Measurements from ENCODE around the gene KIRREL3. TPM values are rescaled to one million over a fixed set of nuclear protein-coding genes. Genes with fewer than 3 reads are reported as not detected.

Gene KIRREL3
- total RNA-seq, 1 experiment from 2014 or later, result 0.44 TPM

GRCh38 chr11:126890561-126890960 is 110.0 kb downstream of the KIRREL3 start:
- Histone ChIP-seq H3K9me2 (replicated peaks; ENCODE audit: low read length) (no peaks in the 10 kb centered on the region), H3K36me3 (ENCODE audit: low read depth, low read length) (no peaks in the 10 kb centered on the region), H3K79me2 (ENCODE audit: low read length) (no peaks in the 10 kb centered on the region), H3K9ac (ENCODE audit: low read length) (no peak overlapping the region), H4K20me1 (ENCODE audit: low read length) (no peaks in the 10 kb centered on the region), H3K4me2 (ENCODE audit: low read length) (no peak overlapping the region), H3K27ac (ENCODE audit: low read length) (no peak overlapping the region), H3K27me3 (ENCODE audit: low read length) (peaks cover 29% of the 10 kb centered on the region), H3K4me3 (ENCODE audit: low read length) (no peak overlapping the region), H3K9me3 (ENCODE audit: low read length) (0 out of 2 replicates have a peak, but pooled peaks cover 3% of the 10 kb centered on the region), H2AFZ (ENCODE audit: low read length) (no peak overlapping the region), H3K4me1 (ENCODE audit: insufficient read depth, low read length) (no peaks in the 10 kb centered on the region), H3F3A (ENCODE audit: low read length, unreplicated experiment) (no peaks in the 10 kb centered on the region)
- POLR2A ChIA-PET (ENCODE audit: unreplicated experiment), result interaction anchor here (0.5 kb wide), 1 partner anchor 175 kb away, joined by 4 read pairs; no protein-coding TSS in a partner anchor
- no peak for DNase-seq
- no peak for ATAC-seq
- TF ChIP-seq EZH2phosphoT487 (IDR thresholded peaks at IDR 0.05; ENCODE audit: borderline replicate concordance, low read length) (no peak), EZH2 (IDR thresholded peaks at IDR 0.05; ENCODE audit: low read length, unreplicated experiment) (no peak)
- TF ChIP-seq, protein P1, sequence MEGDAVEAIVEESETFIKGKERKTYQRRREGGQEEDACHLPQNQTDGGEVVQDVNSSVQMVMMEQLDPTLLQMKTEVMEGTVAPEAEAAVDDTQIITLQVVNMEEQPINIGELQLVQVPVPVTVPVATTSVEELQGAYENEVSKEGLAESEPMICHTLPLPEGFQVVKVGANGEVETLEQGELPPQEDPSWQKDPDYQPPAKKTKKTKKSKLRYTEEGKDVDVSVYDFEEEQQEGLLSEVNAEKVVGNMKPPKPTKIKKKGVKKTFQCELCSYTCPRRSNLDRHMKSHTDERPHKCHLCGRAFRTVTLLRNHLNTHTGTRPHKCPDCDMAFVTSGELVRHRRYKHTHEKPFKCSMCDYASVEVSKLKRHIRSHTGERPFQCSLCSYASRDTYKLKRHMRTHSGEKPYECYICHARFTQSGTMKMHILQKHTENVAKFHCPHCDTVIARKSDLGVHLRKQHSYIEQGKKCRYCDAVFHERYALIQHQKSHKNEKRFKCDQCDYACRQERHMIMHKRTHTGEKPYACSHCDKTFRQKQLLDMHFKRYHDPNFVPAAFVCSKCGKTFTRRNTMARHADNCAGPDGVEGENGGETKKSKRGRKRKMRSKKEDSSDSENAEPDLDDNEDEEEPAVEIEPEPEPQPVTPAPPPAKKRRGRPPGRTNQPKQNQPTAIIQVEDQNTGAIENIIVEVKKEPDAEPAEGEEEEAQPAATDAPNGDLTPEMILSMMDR (conservative IDR thresholded peaks at IDR 0.05; ENCODE audit: low read depth, low read length), result no peak
- intact Hi-C loops (cut with micrococcal nuclease), result no loop called here
- BruUV-seq (replicated peaks), result no TSS peak
- CTCF ChIA-PET, result no interaction called here

DNA sequence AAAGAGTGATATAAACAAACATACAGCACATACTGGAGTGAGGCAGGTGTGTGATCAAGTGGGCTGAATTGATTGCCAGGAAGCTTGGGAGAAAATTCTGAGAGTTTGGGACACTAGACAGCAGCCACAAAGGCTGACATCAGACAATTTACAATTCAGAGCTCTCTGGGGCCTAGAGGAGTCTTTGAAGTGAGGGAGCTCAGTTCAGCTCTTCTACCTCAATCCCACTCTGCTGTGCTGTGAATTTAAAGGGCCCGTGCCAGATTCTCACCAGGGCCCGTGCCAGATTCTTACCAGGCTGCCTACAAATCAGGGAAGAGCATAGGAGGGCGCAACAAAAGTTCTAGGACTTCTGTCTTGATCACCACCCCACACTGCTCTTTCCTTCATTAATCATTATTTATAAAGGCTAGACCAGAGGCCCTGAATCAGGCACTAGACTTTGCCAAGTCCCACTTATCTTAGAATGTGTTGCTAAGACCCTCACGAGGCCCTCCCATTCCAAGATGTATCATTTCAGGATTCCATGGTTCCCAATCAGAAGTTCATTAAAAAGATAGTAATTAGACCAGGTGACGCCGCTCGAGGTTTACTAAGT is 112.4 kb downstream of the KIRREL3 start:
- H3K4me3 ChIP-seq (ENCODE audit: low read length), result no peak overlapping the region
- intact Hi-C loops (cut with micrococcal nuclease), result no loop called here
- no peaks in the 10 kb centered on the region for H3K36me3 ChIP-seq (ENCODE audit: low read depth, low read length)
- H3K9me2 ChIP-seq (replicated peaks; ENCODE audit: low read length), result no peaks in the 10 kb centered on the region
- no peak overlapping the region for H3K9ac ChIP-seq (ENCODE audit: low read length)
- H3K9me3 ChIP-seq (ENCODE audit: low read length), result 0 out of 2 replicates have a peak, but pooled peaks cover 3% of the 10 kb centered on the region
- H3K27me3 ChIP-seq (ENCODE audit: low read length), result peaks cover 20% of the 10 kb centered on the region
- CTCF ChIA-PET, result no interaction called here
- no peaks in the 10 kb centered on the region for H3K79me2 ChIP-seq (ENCODE audit: low read length)
- H3F3A ChIP-seq (ENCODE audit: low read length, unreplicated experiment), result no peaks in the 10 kb centered on the region
- no peaks in the 10 kb centered on the region for H4K20me1 ChIP-seq (ENCODE audit: low read length)
- H3K4me1 ChIP-seq (ENCODE audit: insufficient read depth, low read length), result no peaks in the 10 kb centered on the region
- no peak for DNase-seq
- no TSS peak for BruUV-seq (replicated peaks)
- no peak for TF ChIP-seq EZH2phosphoT487 (IDR thresholded peaks at IDR 0.05; ENCODE audit: borderline replicate concordance, low read length)
- TF ChIP-seq, protein P1 (conservative IDR thresholded peaks at IDR 0.05; ENCODE audit: low read depth, low read length), result no peak
- no peak for TF ChIP-seq EZH2 (IDR thresholded peaks at IDR 0.05; ENCODE audit: low read length, unreplicated experiment)
- H3K27ac ChIP-seq (ENCODE audit: low read length), result no peak overlapping the region
- H3K4me2 ChIP-seq (ENCODE audit: low read length), result no peak overlapping the region
- ATAC-seq, result no peak
- no peak overlapping the region for H2AFZ ChIP-seq (ENCODE audit: low read length)
- POLR2A ChIA-PET (ENCODE audit: unreplicated experiment), result no interaction called here

DNA sequence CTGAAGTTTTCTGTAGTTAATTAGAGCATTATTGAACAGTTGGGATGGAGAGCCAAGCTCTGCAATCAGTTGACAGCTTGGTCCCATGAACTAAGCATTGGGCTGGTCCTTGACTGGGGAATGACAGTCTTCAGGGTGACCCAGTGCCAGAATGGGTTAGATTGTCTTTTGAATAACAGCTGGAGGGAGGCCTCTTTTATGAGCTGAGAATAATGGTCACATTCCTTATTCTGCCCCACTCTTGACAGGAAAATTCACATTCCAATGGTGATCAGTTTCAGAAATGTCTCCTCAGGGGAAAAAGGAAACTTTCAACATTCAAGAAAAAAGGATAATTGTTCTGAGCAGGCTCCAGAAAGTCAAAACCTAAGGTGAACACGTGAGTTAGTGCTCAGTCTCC is 113.9 kb downstream of the KIRREL3 start:
- H3F3A ChIP-seq (ENCODE audit: low read length, unreplicated experiment), result no peaks in the 10 kb centered on the region
- intact Hi-C loops (cut with micrococcal nuclease), result no loop called here
- H3K9me2 ChIP-seq (replicated peaks; ENCODE audit: low read length), result no peaks in the 10 kb centered on the region
- POLR2A ChIA-PET (ENCODE audit: unreplicated experiment), result interaction anchor here (0.6 kb wide), 1 partner anchor 17 kb away, joined by 10 read pairs; no protein-coding TSS in a partner anchor
- H3K79me2 ChIP-seq (ENCODE audit: low read length), result no peaks in the 10 kb centered on the region
- H3K27me3 ChIP-seq (ENCODE audit: low read length), result peaks cover 9% of the 10 kb centered on the region; the same call in 1 of the 2 replicates
- H3K4me2 ChIP-seq (ENCODE audit: low read length), result no peak overlapping the region
- no peaks in the 10 kb centered on the region for H3K36me3 ChIP-seq (ENCODE audit: low read depth, low read length)
- H3K4me1 ChIP-seq (ENCODE audit: insufficient read depth, low read length), result no peaks in the 10 kb centered on the region
- H2AFZ ChIP-seq (ENCODE audit: low read length), result no peak overlapping the region
- DNase-seq, result no peak
- BruUV-seq (replicated peaks), result no TSS peak
- H3K4me3 ChIP-seq (ENCODE audit: low read length), result no peak overlapping the region
- TF ChIP-seq, protein P1 (conservative IDR thresholded peaks at IDR 0.05; ENCODE audit: low read depth, low read length), result no peak
- TF ChIP-seq EZH2phosphoT487 (IDR thresholded peaks at IDR 0.05; ENCODE audit: borderline replicate concordance, low read length) (no peak), EZH2 (IDR thresholded peaks at IDR 0.05; ENCODE audit: low read length, unreplicated experiment) (no peak)
- no peak for ATAC-seq
- no peaks in the 10 kb centered on the region for H4K20me1 ChIP-seq (ENCODE audit: low read length)
- no peak overlapping the region for H3K27ac ChIP-seq (ENCODE audit: low read length)
- no peak overlapping the region for H3K9ac ChIP-seq (ENCODE audit: low read length)
- 0 out of 2 replicates have a peak, but pooled peaks cover 3% of the 10 kb centered on the region for H3K9me3 ChIP-seq (ENCODE audit: low read length)
- CTCF ChIA-PET, result no interaction called here

All from PC-3 (cell line).